Measurements from ENCODE around the gene KIAA1671. TPM values are rescaled to one million over a fixed set of nuclear protein-coding genes. Genes with fewer than 3 reads are reported as not detected.

KIAA1671 gene
- total and polyA plus RNA-seq, 2 of the 4 experiments (the other 2 are of a cell fraction), result 0.02 TPM; not detected in 1

DNA sequence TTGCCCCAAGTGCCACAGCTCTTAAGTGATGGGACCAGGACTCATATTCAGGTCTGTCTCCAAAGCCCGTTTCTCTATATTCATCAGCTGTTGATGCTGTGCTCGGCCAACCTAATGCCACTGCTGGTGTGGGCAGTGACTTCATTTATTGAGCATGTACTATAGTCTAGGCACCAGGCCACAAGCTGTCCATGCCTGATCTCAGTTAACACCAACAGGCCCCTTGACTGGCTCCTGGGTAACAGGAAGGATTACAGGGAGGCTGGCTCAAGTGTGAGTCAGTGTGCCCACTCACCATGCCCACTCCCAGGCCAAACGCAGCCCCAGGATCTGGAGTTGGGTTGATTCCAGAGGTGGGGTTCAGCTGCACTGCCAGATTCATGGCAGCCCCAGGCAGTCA, 258.3 kb downstream of the KIAA1671 start:
- Histone ChIP-seq H3K14ac (replicated peaks; ENCODE audit: low read depth, low read length) (no peak overlapping the region), H2BK120ac (ENCODE audit: low read depth, low read length) (no peak overlapping the region), H4K8ac (ENCODE audit: low read depth in 2 of 2, low read length in 2 of 2) (no peak overlapping the region), H3K4me3 (ENCODE audit: insufficient read depth, low read depth, low read length) (no peak overlapping the region), H3K9me1 (ENCODE audit: insufficient read depth, low read length) (no peaks in the 10 kb centered on the region), H3K36me3 (ENCODE audit: control insufficient read depth, insufficient read depth, low read length) (no peaks in the 10 kb centered on the region), H3K4ac (ENCODE audit: low read depth, low read length) (no peak overlapping the region), H3K56ac (ENCODE audit: extremely low read depth, insufficient read depth, low read length) (no peak overlapping the region), H2BK15ac (ENCODE audit: low read depth, low read length) (no peak overlapping the region), H3K79me1 (ENCODE audit: low read depth in 1 of 2, low read length in 2 of 2) (no peaks in the 10 kb centered on the region), H3K23ac (ENCODE audit: low read depth, low read length) (no peak overlapping the region), H3K18ac (ENCODE audit: low read depth, low read length) (no peak overlapping the region), H2BK5ac (ENCODE audit: low read depth, low read length, poor library complexity, severe bottlenecking) (no peak overlapping the region), H2AK9ac (replicated peaks; ENCODE audit: low read depth, low read length, poor library complexity) (no peak overlapping the region), H2BK20ac (ENCODE audit: low read depth, low read length) (no peak overlapping the region), H2AFZ (replicated peaks; ENCODE audit: low read length, poor library complexity) (no peak overlapping the region), H3K27me3 (ENCODE audit: control insufficient read depth, insufficient read depth, low read length) (no peaks in the 10 kb centered on the region), H3K9me3 (ENCODE audit: control insufficient read depth, insufficient read depth, low read length) (no peaks in the 10 kb centered on the region), H2AK5ac (ENCODE audit: low read depth, low read length) (no peak overlapping the region), H3K27ac (ENCODE audit: insufficient read depth, low read length) (no peak overlapping the region), H3K4me1 (ENCODE audit: control insufficient read depth, insufficient read depth, low read length) (no peaks in the 10 kb centered on the region), H4K20me1 (ENCODE audit: insufficient read depth, low read length) (no peaks in the 10 kb centered on the region), H3K9ac (ENCODE audit: low read depth, low read length) (no peak overlapping the region), H4K91ac (ENCODE audit: insufficient read depth, low read depth, low read length) (no peak overlapping the region), H4K5ac (ENCODE audit: low read depth, low read length) (no peak overlapping the region), H3K4me2 (ENCODE audit: low read depth, low read length) (no peak overlapping the region)
- in situ Hi-C loops (cut with MboI; ENCODE audit: low sequenced_read_pairs) (no loop called here), intact Hi-C loops (cut with micrococcal nuclease) (no loop called here), dilution Hi-C loops (cut with HindIII; ENCODE audit: low sequenced_read_pairs, unreplicated experiment) (no loop called here)
- no peak for TF ChIP-seq CHD1 (IDR thresholded peaks at IDR 0.05; ENCODE audit: low read depth, low read length)
- TF ChIP-seq, protein P1, sequence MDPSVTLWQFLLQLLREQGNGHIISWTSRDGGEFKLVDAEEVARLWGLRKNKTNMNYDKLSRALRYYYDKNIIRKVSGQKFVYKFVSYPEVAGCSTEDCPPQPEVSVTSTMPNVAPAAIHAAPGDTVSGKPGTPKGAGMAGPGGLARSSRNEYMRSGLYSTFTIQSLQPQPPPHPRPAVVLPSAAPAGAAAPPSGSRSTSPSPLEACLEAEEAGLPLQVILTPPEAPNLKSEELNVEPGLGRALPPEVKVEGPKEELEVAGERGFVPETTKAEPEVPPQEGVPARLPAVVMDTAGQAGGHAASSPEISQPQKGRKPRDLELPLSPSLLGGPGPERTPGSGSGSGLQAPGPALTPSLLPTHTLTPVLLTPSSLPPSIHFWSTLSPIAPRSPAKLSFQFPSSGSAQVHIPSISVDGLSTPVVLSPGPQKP (IDR thresholded peaks at IDR 0.05; ENCODE audit: borderline replicate concordance, low read depth, low read length), result no peak
- no peak for TF ChIP-seq RAD21 (IDR thresholded peaks at IDR 0.05; ENCODE audit: low read length)
- BruUV-seq (replicated peaks), result no TSS peak
- ATAC-seq (ENCODE audit: low read depth), result no peak
- POLR2A ChIA-PET (ENCODE audit: unreplicated experiment), result no interaction called here
- CTCF ChIA-PET, result interaction anchor here (0.5 kb wide), 1 partner anchor 63 kb away, joined by 3 read pairs; no protein-coding TSS in a partner anchor
- no CpG with 5 or more reads among the region's 3 CpGs for WGBS, 2 experiments (ENCODE audit: extremely low coverage in 2 of 2, insufficient read length in 1 of 2)
- DNase-seq, result no peak
